MM.1S (cell line): ENCODE measurements around the gene MC1R.

Source experiments
- DNase-seq: peaks from one replicate; pipeline ENCODE4 v3.0.0-alpha.2; 2015
- H2AFZ ChIP-seq: fragments of 300-600 bp; sonication (generic); 2 replicates; pipeline ENCODE4 v1.6.0; 2016; ENCODE audit warnings: antibody characterized with exemption, low read length
- H3F3A ChIP-seq: fragments of 300-600 bp; sonication (generic); 2 replicates; pipeline ENCODE4 v1.6.1; 2016; ENCODE audit warnings: mild to moderate bottlenecking, antibody characterized with exemption, low read length, moderate library complexity, mixed read lengths; ENCODE audit not compliant: insufficient read depth
- H3K27ac ChIP-seq: fragments of 300-600 bp; sonication (generic); 2 replicates; pipeline ENCODE4 v1.5.1; 2016; ENCODE audit warnings: mild to moderate bottlenecking, low read length
- H3K27me3 ChIP-seq: fragments of 300-600 bp; sonication (generic); replicated peaks from 2 replicates; pipeline ENCODE4 v1.6.0; 2016; ENCODE audit warnings: low read length; ENCODE audit not compliant: insufficient read depth
- H3K36me3 ChIP-seq: fragments of 300-600 bp; sonication (generic); replicated peaks from 2 replicates; pipeline ENCODE4 v1.6.1; 2016; ENCODE audit warnings: mild to moderate bottlenecking, low read length, mixed read lengths; ENCODE audit not compliant: insufficient read depth
- H3K4me1 ChIP-seq: fragments of 300-600 bp; sonication (generic); 2 replicates; pipeline ENCODE4 v1.6.1; 2016; ENCODE audit warnings: low read length, mixed read lengths
- H3K4me2 ChIP-seq: fragments of 300-600 bp; sonication (generic); 2 replicates; pipeline ENCODE4 v1.6.0; 2016; ENCODE audit warnings: low read depth, low read length
- H3K4me3 ChIP-seq: fragments of 300-600 bp; sonication (generic); 2 replicates; pipeline ENCODE4 v1.5.1; 2016; ENCODE audit warnings: low read length, mixed read lengths
- H3K79me2 ChIP-seq: fragments of 300-600 bp; sonication (generic); 2 replicates; pipeline ENCODE4 v1.6.1; 2016; ENCODE audit warnings: mixed run types, low read length, mixed read lengths
- H3K9ac ChIP-seq: fragments of 300-600 bp; sonication (generic); 2 replicates; pipeline ENCODE4 v1.6.1; 2016; ENCODE audit warnings: low read length, mixed read lengths
- H3K9me2 ChIP-seq: fragments of 300-600 bp; sonication (generic); replicated peaks from 2 replicates; pipeline ENCODE4 v1.6.1; 2016; ENCODE audit warnings: mild to moderate bottlenecking, low read length, mixed read lengths; ENCODE audit not compliant: insufficient read depth
- H3K9me3 ChIP-seq: fragments of 300-600 bp; sonication (generic); replicated peaks from 2 replicates; pipeline ENCODE4 v1.6.1; 2016; ENCODE audit warnings: mild to moderate bottlenecking, low read length, mixed read lengths; ENCODE audit not compliant: insufficient read depth
- H4K20me1 ChIP-seq: fragments of 300-600 bp; sonication (generic); 2 replicates; pipeline ENCODE4 v1.6.1; 2016; ENCODE audit warnings: mild to moderate bottlenecking, low read length, moderate library complexity, mixed read lengths; ENCODE audit not compliant: insufficient read depth
- EZH2 ChIP-seq: fragments of 300-600 bp; sonication (generic); optimal IDR thresholded peaks from 2 replicates; pipeline ENCODE3; 2017; ENCODE audit warnings: low read depth, mild to moderate bottlenecking, antibody characterized with exemption, low read length, mixed read lengths
- EZH2phosphoT487 ChIP-seq: fragments of 300-600 bp; sonication (generic); IDR thresholded peaks from 2 replicates; pipeline ENCODE4 v1.6.1; 2018; ENCODE audit warnings: antibody characterized with exemption, low read length
- TF ChIP-seq, protein P1 (sequence below): fragments of 300-600 bp; sonication (generic); IDR thresholded peaks from 2 replicates; pipeline ENCODE4 v1.5.1; 2016; ENCODE audit warnings: antibody characterized with exemption, low read length, mixed read lengths

MC1R gene

DNA sequence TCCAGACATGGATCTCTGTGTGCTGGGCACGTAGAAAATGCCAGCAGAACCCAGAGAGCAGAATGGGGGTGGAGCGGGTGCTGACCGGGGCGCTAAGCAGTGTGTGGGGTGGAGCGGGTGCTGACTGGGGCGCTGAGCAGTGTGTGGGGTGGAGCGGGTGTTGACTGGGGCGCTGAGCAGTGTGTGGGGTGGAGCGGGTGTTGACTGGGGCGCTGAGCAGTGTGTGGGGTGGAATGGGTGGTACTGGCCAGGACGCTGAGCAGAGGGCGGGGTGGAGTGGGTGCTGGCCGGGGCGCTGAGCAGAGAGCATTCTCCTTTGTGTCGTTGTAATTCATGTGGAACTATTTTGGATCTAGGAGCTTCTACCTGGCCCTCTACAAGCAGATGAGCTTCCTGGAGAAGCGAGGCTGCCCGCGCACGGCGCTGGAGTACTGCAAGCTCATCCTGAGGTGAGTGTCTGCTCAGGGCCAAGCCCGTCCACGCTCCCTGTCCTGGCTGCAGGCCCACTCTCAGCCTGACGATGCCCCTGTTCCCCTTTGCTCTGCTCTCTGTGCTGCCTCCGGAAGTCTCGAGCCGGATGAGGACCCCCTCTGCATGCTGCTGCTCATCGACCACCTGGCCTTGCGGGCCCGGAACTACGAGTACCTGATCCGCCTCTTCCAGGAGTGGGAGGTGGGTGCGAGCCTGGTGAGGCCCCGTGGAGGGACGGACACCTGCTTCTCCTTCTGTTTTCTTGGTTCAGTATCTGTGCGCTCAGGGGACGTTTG, 20.3 kb upstream of the MC1R start:
- Histone ChIP-seq H3F3A (no peaks in the 10 kb centered on the region), H3K4me3 (no peak overlapping the region), H2AFZ (no peak overlapping the region), H3K36me3 (no peaks in the 10 kb centered on the region), H4K20me1 (no peaks in the 10 kb centered on the region), H3K4me1 (no peaks in the 10 kb centered on the region), H3K27me3 (no peaks in the 10 kb centered on the region), H3K27ac (no peak overlapping the region), H3K9me3 (no peaks in the 10 kb centered on the region), H3K79me2 (no peaks in the 10 kb centered on the region), H3K9me2 (no peaks in the 10 kb centered on the region), H3K4me2 (no peak overlapping the region), H3K9ac (no peak overlapping the region)
- no peak for DNase-seq
- TF ChIP-seq EZH2 (no peak), EZH2phosphoT487 (no peak)
- TF ChIP-seq, protein P1, sequence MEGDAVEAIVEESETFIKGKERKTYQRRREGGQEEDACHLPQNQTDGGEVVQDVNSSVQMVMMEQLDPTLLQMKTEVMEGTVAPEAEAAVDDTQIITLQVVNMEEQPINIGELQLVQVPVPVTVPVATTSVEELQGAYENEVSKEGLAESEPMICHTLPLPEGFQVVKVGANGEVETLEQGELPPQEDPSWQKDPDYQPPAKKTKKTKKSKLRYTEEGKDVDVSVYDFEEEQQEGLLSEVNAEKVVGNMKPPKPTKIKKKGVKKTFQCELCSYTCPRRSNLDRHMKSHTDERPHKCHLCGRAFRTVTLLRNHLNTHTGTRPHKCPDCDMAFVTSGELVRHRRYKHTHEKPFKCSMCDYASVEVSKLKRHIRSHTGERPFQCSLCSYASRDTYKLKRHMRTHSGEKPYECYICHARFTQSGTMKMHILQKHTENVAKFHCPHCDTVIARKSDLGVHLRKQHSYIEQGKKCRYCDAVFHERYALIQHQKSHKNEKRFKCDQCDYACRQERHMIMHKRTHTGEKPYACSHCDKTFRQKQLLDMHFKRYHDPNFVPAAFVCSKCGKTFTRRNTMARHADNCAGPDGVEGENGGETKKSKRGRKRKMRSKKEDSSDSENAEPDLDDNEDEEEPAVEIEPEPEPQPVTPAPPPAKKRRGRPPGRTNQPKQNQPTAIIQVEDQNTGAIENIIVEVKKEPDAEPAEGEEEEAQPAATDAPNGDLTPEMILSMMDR, result no peak

DNA sequence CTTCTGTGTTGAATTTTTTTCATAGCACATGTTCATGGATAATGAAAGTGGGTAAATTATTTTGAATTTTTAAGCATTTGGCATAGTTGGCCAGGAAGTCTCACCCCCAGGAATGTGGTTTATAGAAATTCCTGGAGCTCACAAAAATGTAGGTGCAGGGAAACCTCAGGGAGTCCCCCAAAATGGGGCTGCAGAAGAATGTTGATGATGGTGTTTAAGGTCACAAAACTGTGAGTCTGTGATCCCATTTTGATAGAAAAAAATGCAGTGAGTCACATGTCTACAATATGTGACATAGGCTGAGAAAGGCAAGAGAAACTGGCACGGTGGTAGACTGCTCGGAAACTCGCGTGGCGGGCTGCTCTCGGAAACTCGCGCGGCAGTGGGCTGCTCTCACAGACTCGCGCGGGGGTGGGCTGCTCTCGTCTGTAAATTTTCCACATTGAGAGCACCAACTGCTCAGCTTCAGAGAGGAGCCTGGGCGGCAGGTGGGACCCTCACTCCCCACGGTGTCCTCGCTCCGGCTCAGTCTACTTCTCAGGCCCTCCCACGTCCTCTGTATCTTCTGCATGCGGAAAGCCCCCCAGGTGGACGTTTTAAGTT, 18.7 kb upstream of the MC1R start:
- H3K4me1 ChIP-seq, result no peaks in the 10 kb centered on the region
- TF ChIP-seq EZH2phosphoT487, result no peak
- no peak for TF ChIP-seq EZH2
- TF ChIP-seq, protein P1, result no peak
- no peak overlapping the region for H3K27ac ChIP-seq
- H3K36me3 ChIP-seq, result no peaks in the 10 kb centered on the region
- H3K9me3 ChIP-seq, result no peaks in the 10 kb centered on the region
- no peak overlapping the region for H2AFZ ChIP-seq
- no peaks in the 10 kb centered on the region for H3K79me2 ChIP-seq
- no peaks in the 10 kb centered on the region for H3K9me2 ChIP-seq
- no peak overlapping the region for H3K4me2 ChIP-seq
- DNase-seq, result no peak
- no peak overlapping the region for H3K4me3 ChIP-seq
- no peaks in the 10 kb centered on the region for H3K27me3 ChIP-seq
- H4K20me1 ChIP-seq, result no peaks in the 10 kb centered on the region
- H3K9ac ChIP-seq, result no peak overlapping the region
- H3F3A ChIP-seq, result no peaks in the 10 kb centered on the region

DNA sequence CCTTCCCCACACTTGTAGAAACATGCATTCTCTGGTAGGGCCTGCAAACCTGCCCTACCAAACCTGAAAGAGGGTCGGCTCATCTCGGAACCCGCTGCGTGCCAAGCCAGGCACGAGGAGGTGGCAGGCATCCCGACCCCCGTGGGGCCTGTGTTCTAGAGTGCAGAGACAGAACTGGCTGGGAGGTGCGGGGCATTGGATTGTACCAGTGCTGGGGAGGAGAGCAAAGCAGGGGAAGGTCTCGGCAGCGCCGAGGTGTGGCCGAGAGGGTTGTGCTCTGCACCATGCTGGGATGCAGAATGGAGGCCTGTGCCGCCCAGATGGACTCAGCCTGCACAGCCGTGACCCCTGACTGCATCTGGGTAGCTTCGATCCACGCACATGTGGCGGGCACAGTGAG, 17.8 kb upstream of the MC1R start:
- H3K79me2 ChIP-seq, result no peaks in the 10 kb centered on the region
- H3K27me3 ChIP-seq, result no peaks in the 10 kb centered on the region
- no peaks in the 10 kb centered on the region for H3K4me1 ChIP-seq
- H3K9ac ChIP-seq, result no peak overlapping the region
- H3K9me2 ChIP-seq, result no peaks in the 10 kb centered on the region
- TF ChIP-seq EZH2phosphoT487 (no peak), EZH2 (no peak)
- TF ChIP-seq, protein P1, result no peak
- no peak overlapping the region for H3K4me3 ChIP-seq
- no peaks in the 10 kb centered on the region for H4K20me1 ChIP-seq
- H3K9me3 ChIP-seq, result no peaks in the 10 kb centered on the region
- H3K4me2 ChIP-seq, result no peak overlapping the region
- no peak overlapping the region for H3K27ac ChIP-seq
- H3F3A ChIP-seq, result no peaks in the 10 kb centered on the region
- H3K36me3 ChIP-seq, result no peaks in the 10 kb centered on the region
- no peak overlapping the region for H2AFZ ChIP-seq
- DNase-seq, result no peak
